Activated CD8-positive, alpha-beta memory T cell treated with anti-CD3 and anti-CD28 coated beads for 36 hours (primary cell): ENCODE data around the gene KRTAP4-9. TPM values are rescaled to one million over a fixed set of nuclear protein-coding genes. Genes with fewer than 3 reads are reported as not detected.
"Not testable (repeated sequence)": the region's sequence is repeated elsewhere in the genome, so short reads cannot be mapped to it uniquely, and the experiment has no call there.

Experiments
- CTCF ChIA-PET: fragments of 350-600 bp; sonication (Branson Sonifier 250); formaldehyde crosslinking; loops from one replicate; lab custom pipeline; 2021; ENCODE audit warnings: antibody characterized with exemption; lab: Charles Lee
- POLR2A ChIA-PET: fragments of 350-600 bp; sonication (Branson Sonifier 250); formaldehyde crosslinking; loops from one replicate; lab custom pipeline; 2021; ENCODE audit warnings: antibody characterized with exemption; lab: Charles Lee
- total RNA-seq, 2 experiments: library from RNA; stranded (reverse); gene quantifications; one replicate each; pipeline ENCODE4 v1.2.3, GENCODE V29; 2021

KRTAP4-9 gene
- total RNA-seq, 2 experiments from 2014 or later: not detected

- CTCF ChIA-PET, POLR2A ChIA-PET: not testable (repeated sequence)
Measured at GRCh38 chr17:41123292-41123990, 18.3 kb downstream of the KRTAP4-9 start.

DNA sequence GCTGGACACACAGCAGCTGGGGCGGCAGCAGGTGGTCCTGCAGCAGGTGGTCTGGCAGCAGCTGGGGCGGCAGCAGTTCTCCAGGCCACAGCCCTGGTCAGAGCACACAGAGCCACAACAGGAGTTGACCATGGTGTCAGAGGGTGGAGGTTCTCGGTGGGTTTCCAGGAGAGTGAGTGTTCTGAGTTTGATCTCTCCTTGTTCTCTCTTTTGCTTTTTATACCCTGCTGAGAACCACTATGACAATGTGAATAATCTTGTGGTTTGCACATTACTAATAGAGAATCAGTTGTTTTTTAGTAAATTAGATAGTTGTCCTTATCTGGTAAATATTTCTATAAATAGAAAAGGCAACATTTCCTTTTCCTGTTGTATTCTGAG, 18.8 kb downstream of the KRTAP4-9 start, which contains the start of gene KRTAP4-12:
KRTAP4-12 (minus strand) TSS at position 192 of the 381 bp plus-strand sequence; CDS start at position 132, 60 bp downstream.
- CTCF ChIA-PET, POLR2A ChIA-PET: not testable (repeated sequence)

DNA sequence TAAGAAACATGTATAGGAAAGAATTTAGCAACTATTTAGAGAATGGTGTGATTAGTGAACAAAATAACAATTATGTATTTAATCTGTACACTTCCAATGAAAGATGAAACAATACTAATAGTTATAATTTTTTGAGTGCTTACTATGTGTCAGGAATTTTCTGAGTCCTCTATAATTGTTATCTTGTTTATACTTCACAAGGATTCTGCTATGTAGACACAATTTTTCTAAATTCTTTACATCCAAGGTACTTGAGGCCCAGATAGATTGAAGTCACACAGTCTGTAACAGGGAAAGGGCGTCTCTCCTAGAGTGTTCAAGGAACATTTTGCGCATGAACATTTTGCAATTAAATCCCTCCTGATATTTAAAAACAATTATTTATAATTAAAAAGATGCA, 19.9 kb downstream of the KRTAP4-9 start:
- CTCF ChIA-PET: no interaction called here
- POLR2A ChIA-PET: no interaction called here

- CTCF ChIA-PET: no interaction called here
- POLR2A ChIA-PET: no interaction called here
Measured at GRCh38 chr17:41126412-41126811, 21.2 kb downstream of the KRTAP4-9 start.

DNA sequence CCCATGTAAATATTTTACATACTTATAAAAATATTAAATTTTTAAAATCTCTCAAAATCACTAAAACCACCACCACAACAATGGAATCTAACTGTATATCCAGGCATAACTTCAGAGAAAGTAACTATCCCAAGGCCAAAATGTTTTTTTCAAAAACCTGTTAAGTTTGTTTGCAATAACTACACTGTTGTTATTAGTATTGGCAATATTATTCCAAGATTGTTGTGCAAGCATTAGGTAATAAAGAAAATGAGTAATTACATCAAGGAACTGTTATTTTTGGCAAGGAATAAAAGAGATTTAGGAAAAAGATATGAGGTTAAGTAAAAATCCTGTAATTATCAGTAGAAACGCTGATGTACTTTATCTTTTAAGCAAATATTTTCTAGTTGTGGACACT, 22.2 kb downstream of the KRTAP4-9 start:
- POLR2A ChIA-PET: no interaction called here
- CTCF ChIA-PET: no interaction called here

- ChIA-PET CTCF (no interaction called here), POLR2A (no interaction called here)
Measured at GRCh38 chr17:41131979-41132378, 26.8 kb downstream of the KRTAP4-9 start.

GRCh38 chr17:41133880-41134735, 28.9 kb downstream of the KRTAP4-9 start:
- ChIA-PET POLR2A (no interaction called here), CTCF (no interaction called here)

- CTCF ChIA-PET, POLR2A ChIA-PET: not testable (repeated sequence)
Measured at GRCh38 chr17:41139865-41140264, 34.7 kb downstream of the KRTAP4-9 start.

- ChIA-PET CTCF (no interaction called here), POLR2A (no interaction called here)
Measured at GRCh38 chr17:41140360-41141131, 35.4 kb downstream of the KRTAP4-9 start, which contains the start of gene KRTAP4-6. Gene KRTAP4-6, minus strand, starts transcription at chr17:41140544. Its CDS starts 57 bp downstream, at chr17:41140487.

GRCh38 chr17:41141361-41141760, 36.2 kb downstream of the KRTAP4-9 start:
- ChIA-PET CTCF (no interaction called here), POLR2A (no interaction called here)

DNA sequence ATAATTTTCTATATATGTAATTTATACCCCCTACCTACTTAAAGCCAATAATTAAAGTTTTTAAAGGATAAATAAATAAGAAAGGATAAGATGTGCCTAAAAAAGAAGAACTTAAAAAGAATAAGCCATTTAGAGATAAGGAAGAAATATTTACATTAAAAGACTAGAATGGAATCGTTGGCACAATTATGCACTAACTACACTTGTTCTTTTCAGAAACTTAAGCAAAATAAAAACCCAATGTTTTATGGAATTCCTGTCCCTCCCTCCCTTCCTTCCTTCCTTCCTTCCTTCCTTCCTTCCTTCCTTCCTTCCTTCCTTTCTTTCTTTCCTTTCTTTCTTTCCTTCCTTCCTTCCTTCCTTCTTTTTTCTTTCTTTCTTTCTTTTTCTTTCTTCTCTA, 39.7 kb downstream of the KRTAP4-9 start:
- POLR2A ChIA-PET: no interaction called here
- CTCF ChIA-PET: no interaction called here

DNA sequence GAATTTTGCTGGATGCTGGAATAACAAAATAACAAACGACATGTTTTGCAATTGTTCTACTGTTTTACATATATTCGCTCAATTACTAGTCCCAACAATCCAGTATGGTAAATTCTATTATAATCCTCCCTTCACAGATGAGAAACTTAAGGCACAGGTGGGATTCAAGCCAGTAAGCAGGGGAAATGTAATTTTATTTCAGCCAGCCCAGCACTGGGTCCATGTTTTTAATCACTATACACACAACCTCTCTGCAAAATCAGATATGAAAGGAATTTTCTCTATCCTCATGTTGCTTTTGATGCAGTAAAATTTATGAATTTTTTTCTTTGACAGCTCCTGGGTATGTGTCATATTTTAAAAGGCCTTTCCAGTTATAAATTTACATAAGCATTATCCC, 40.1 kb downstream of the KRTAP4-9 start:
- POLR2A ChIA-PET: no interaction called here

DNA sequence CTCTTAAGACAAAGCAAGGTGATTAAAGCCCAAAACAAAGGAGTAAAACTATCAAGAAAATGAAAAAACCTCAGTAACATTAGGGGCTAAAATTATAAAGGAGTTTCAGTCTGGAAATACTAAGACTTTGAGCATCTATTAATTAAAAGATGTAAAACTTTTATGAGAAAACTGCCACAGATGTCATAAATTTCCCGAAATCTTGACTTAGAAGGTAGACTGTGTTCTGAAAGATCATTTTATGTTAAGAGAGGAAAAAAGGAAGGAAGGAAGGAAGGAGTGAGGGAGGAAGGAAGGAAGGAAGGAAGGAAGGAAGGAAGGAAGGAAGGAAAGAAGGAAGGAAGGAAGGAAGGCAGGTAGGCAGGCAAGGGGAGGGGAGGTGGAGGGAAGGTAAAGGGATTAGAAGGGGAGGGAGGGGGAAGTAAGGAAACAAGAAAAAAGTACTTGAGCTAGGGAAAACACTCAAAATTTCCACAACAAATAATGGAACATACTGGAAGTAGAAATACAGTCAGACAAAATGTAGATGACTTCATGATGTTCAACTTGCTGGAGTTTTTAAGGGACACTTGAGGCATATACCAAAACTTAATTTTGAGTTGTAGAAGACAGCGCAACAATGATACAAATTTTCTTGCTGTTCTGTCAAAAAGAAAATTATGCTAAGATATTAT, 42.5 kb downstream of the KRTAP4-9 start:
- ChIA-PET POLR2A (no interaction called here), CTCF (no interaction called here)

More for the DNA sequence above, 40.1 kb downstream of the KRTAP4-9 start:
- CTCF ChIA-PET: no interaction called here

DNA sequence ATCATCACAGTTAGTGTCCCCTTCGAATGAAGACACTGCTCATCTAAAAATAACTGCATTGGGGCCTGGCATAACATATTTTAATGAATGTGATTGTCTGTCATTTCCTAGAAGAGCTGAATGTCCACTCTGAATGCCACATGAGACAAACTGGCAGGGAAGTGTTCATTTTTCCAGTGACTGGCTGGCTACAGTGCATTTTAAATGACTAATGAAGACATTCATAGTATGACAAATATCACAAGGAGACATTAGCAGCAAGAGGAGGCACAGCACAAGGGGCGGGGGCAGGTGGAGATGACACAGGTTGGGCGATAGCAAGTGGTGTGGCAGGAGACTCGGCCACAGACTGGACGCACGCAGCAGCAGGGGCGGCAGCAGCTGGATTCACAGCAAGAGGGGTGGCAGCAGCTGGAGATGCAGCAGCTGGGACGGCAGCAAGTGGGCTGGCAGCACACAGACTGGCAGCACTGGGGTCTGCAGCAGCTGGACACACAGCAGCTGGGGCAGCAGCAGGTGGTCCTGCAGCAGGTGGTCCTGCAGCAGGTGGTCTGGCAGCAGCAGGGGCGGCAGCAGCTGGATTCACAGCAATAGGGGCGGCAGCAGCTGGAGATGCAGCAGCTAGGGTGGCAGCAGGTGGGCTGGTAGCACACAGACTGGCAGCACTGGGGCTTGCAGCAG, 43.9 kb downstream of the KRTAP4-9 start:
- CTCF ChIA-PET, POLR2A ChIA-PET: not testable (repeated sequence)

DNA sequence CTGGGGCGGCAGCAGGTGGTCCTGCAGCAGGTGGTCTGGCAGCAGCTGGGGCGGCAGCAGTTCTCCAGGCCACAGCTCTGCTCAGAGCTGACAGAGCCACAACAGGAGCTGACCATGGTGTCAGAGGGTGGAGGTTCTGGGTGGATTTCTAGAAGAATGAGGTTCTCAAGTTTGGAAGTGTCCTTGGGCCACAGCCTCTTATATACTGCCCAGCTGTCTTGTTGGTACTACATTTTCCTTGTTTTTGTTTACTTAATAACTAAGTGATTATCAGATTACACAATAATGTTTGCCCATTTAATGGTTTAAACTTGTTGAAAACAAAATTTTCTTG, 44.4 kb downstream of the KRTAP4-9 start, which contains the start of gene KRTAP4-5:
KRTAP4-5 (minus strand) TSS at position 174 of the 334 bp plus-strand sequence; CDS start at position 116, 58 bp downstream.
- ChIA-PET CTCF (no interaction called here), POLR2A (no interaction called here)

DNA sequence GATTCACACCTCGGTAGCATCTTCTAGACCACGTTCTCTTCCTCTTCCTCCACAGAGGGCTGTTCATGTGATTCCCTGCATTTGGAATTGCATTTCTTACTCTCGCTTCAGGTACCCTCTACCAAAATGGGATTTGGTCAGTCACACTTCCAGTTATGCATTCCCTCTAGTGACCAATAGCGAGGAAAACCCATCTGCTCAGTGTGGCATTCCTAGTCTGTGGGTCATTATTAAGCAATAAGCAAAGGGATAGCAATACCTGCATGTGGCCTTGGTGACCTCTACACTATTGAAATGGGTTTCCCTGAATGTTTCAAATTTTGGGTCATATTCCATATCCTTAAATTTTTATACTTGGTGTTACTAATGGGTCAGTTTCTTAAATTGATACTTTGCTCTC, 44.8 kb downstream of the KRTAP4-9 start:
- ChIA-PET POLR2A (no interaction called here), CTCF (no interaction called here)

DNA sequence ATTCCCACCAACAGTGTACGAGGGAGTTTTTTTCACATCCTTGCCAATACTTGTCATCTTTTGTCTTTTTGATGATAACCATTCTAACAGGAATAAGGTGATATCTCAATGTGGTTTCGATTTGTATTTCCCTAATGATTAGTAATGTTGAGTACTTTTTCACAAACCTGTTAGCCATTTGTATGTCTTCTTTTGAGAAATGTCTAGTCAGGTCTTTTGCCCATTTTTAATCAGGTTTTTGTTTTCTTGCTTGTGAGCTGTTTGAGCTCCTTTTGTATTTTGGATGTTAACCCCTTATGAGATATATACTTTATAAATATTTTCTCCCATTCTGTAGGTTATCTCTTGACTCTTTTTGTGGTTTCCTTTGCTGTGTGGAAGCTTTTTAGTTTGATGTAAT, 46.3 kb downstream of the KRTAP4-9 start:
- CTCF ChIA-PET: no interaction called here

DNA sequence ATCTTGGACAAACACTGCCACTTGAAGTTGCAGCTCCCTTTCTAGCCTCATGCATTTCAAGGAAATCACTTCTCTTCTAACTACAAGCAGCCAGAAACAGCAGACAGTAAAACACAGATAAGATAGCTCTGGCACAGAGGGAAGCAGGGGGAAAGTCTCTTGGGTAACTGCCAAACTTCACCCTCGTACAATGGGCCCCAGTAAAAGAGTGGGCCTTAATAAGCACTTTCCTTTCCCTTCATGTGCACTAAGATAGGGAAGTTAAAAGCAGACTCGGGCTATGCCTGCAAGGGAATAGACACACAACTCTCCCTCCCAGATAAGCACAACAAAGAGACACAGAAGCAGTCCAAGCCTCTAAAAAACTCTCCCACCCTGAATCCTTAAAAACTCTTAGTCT, 48.7 kb downstream of the KRTAP4-9 start:
- ChIA-PET CTCF (no interaction called here), POLR2A (no interaction called here)

More for the DNA sequence above, 46.3 kb downstream of the KRTAP4-9 start:
- POLR2A ChIA-PET: no interaction called here
